Gastroesophageal sphincter (tissue), 4 donors: ENCODE measurements around the gene SIRPD. TPM values are rescaled to one million over a fixed set of nuclear protein-coding genes. Genes with fewer than 3 reads are reported as not detected.

Source experiments
- ATAC-seq: fragments of 150-250 bp; one replicate; pipeline ENCODE4 v1.9.1; 2016; ENCODE audit warnings: mild to moderate bottlenecking, moderate library complexity
- H3K27ac ChIP-seq, 4 donors: fragments of 200-600 bp; sonication (generic) in 3 of 4; 1 replicate in 3 of 4; 2 replicates in 1 of 4; pipeline ENCODE4 v1.5.1; 2016 to 2019
- H3K27me3 ChIP-seq: fragments of 200-600 bp; sonication (generic); one replicate; pipeline ENCODE4 v1.5.1; 2019
- H3K36me3 ChIP-seq, 2 donors: fragments of 200-600 bp; sonication (generic); one replicate each; pipeline ENCODE4 v1.5.1; 2019; ENCODE audit warnings: control low read depth in 1 of 2
- H3K4me1 ChIP-seq, 3 donors: fragments of 200-600 bp; sonication (generic); 1 replicate in 2 of 3; 2 replicates in 1 of 3; pipeline ENCODE4 v1.5.1; 2016 to 2019; ENCODE audit warnings: control low read depth in 2 of 3
- H3K4me3 ChIP-seq, 2 donors: fragments of 200-600 bp; sonication (generic); one replicate each; pipeline ENCODE4 v1.5.1; 2019; ENCODE audit warnings: mild to moderate bottlenecking in 1 of 2, moderate library complexity in 1 of 2
- H3K9me3 ChIP-seq, 3 donors: fragments of 200-600 bp; sonication (generic); one replicate each; pipeline ENCODE4 v1.5.1; 2017 to 2019; ENCODE audit warnings: control low read depth in 2 of 3
- CTCF ChIP-seq, 4 experiments: fragments of 200-600 bp in 2 of 4; fragments of 450-650 bp in 2 of 4; sonication (generic) in 1 of 4; IDR thresholded peaks; one replicate each; pipeline ENCODE4 v1.5.1; 2017 to 2019; ENCODE audit warnings: antibody characterized with exemption in 4 of 4, mild to moderate bottlenecking in 2 of 4, moderate library complexity in 2 of 4
- EP300 ChIP-seq: sonication (generic); formaldehyde crosslinking; IDR thresholded peaks from one replicate; pipeline ENCODE4 v1.6.1; 2017; ENCODE audit warnings: antibody characterized with exemption, mild to moderate bottlenecking
- POLR2A ChIP-seq, 2 donors: fragments of 450-650 bp; IDR thresholded peaks; one replicate each; pipeline ENCODE4 v1.6.1; 2017; ENCODE audit warnings: antibody characterized with exemption in 2 of 2, mild to moderate bottlenecking in 2 of 2, moderate library complexity in 1 of 2
- POLR2AphosphoS5 ChIP-seq: sonication (generic); formaldehyde crosslinking; IDR thresholded peaks from one replicate; pipeline ENCODE4 v1.6.1; 2017; ENCODE audit warnings: antibody characterized with exemption
- whole genome bisulfite sequencing, 2 donors: methylation state at CpG; one replicate each; pipeline ENCODE4 v1.1.5; 2018; ENCODE audit warnings: low coverage in 1 of 2; 5-methylcytosine and 5-hydroxymethylcytosine counted together
- small RNA-seq, 4 donors: library from RNA; depleted of rRNA; stranded (forward); fragments of <200 nt; gene quantifications; one replicate each; pipeline ENCODE3, GENCODE V24; 2016
- total RNA-seq, 4 donors: library from RNA; depleted of rRNA; stranded (reverse); fragments of >200 nt; gene quantifications; one replicate each; pipeline ENCODE4 v1.1.0, GENCODE V29; 2016

The SIRPD gene
- total RNA-seq, 4 donors from 2014 or later: 0.27 TPM; not detected in 3

GRCh38 chr20:1486566-1486965, 70.9 kb downstream of the SIRPD start:
- no peaks in the 10 kb centered on the region for H3K4me1 ChIP-seq
- TF ChIP-seq EP300 (no peak), POLR2A (IDR thresholded peaks at IDR 0.05) (no peak), POLR2AphosphoS5 (no peak), CTCF (IDR thresholded peaks at IDR 0.05) (no peak)
- no peak overlapping the region for H3K4me3 ChIP-seq
- ATAC-seq: no peak
- 63 to 85% methylated on average over 2 of the region's 2 CpGs for WGBS, 2 donors
- H3K9me3 ChIP-seq: no peaks in the 10 kb centered on the region
- H3K27ac ChIP-seq: no peak overlapping the region
- peaks cover 22% of the 10 kb centered on the region for H3K27me3 ChIP-seq
- no peaks in the 10 kb centered on the region for H3K36me3 ChIP-seq

GRCh38 chr20:1484438-1485116, 72.9 kb downstream of the SIRPD start:
- Histone ChIP-seq H3K9me3 (no peaks in the 10 kb centered on the region), H3K4me1 (no peaks in the 10 kb centered on the region), H3K27me3 (peaks cover 13% of the 10 kb centered on the region), H3K27ac (no peak overlapping the region), H3K4me3 (no peak overlapping the region), H3K36me3 (no peaks in the 10 kb centered on the region)
- 53 to 56% methylated on average over 5 of the region's 5 CpGs for WGBS, 2 donors
- ATAC-seq: no peak
- TF ChIP-seq EP300: no peak
- no peak for TF ChIP-seq POLR2A (IDR thresholded peaks at IDR 0.05)
- no peak for TF ChIP-seq POLR2AphosphoS5
- no peak for TF ChIP-seq CTCF (IDR thresholded peaks at IDR 0.05)

Small RNA genes within 50 kb of the gene (small RNA-seq; reads per million reads assigned to genes)
- gene RNU6-917P: 0 reads per million in 4 donors

Other genes with a start within 250 kb of the SIRPD start
- gene SDCBP2, start 228.6 kb downstream of the SIRPD start, total RNA-seq: 10 to 100 TPM in 1 of 4 donors, 1 to 10 TPM in 3; 1.6 to 17.5 (median 3.5) TPM
- gene FKBP1A, start 164.7 kb downstream of the SIRPD start, total RNA-seq: 100 to 1,000 TPM in 1 of 4 donors, 10 to 100 TPM in 3; 78.6 to 116 (median 86.8) TPM
- 10 to 100 TPM; 48.8 to 64.1 (median 53.5) TPM for gene NSFL1C, start 90.9 kb downstream of the SIRPD start, total RNA-seq
- gene SIRPB2, start 66.3 kb downstream of the SIRPD start, total RNA-seq: 10 to 100 TPM in 1 of 4 donors, 1 to 10 TPM in 3; 5.9 to 11.1 (median 8.3) TPM
- gene SIRPB1, start 62.3 kb upstream of the SIRPD start, total RNA-seq: 1 to 10 TPM; 3.4 to 6.9 (median 4.3) TPM
- under 1 TPM in 1 of 4 donors, not detected in 3; 0.62 TPM for gene SIRPG, start 100.1 kb upstream of the SIRPD start, total RNA-seq